NCI-H345 treated with DMSO at 0.1 percent for 48 hours (cell line): ENCODE data around the gene ANK3.

Experiments used
- DNase-seq: peaks from one replicate; lab custom pipeline; 2025; ENCODE audit not compliant: unreplicated experiment; lab: John Stamatoyannopoulos, UW

Gene ANK3

GRCh38 chr10:60107308-60107976 is 282.2 kb downstream of the ANK3 start:
- no peak for DNase-seq

DNA sequence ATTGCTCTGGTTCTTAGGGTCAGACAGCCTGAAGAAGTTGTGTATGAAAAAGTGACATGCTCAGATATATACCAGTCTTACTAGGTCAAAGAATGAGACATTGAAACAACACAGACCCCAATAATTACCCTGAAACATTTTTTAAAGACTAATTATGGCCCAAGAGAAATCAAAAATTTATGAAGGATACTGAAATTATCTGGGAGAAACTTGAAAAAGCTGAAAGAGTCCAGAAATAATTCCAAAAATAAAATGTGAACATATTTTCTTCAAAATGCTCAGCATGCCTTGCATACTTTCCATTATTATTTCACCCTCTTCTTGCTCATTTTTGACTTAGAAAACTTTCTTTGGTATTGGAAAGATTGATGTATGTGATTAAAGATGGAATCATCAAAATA is 284.4 kb downstream of the ANK3 start:
- DNase-seq, result no peak

DNA sequence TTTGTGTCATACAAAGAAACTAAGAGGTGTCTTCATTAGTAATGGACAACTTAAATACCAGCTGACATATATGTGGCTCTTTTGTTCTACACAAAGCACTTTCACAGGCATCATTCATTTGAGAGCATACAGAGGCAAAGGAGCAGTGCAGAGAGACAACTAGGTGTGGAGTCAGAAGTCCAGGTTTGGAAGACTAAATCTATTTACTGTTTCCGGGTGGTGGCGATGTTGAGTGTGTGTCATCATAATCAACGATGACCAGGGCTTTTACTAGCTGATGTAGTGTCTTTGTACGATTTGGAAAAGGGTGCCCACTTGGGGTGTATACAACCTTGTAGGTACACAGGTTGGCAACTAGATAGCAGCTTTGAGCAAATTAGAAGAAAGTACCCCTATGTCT is 287.9 kb downstream of the ANK3 start:
- DNase-seq, result no peak

GRCh38 chr10:60099998-60100747 is 289.5 kb downstream of the ANK3 start:
- DNase-seq, result peak; percentile 13

DNA sequence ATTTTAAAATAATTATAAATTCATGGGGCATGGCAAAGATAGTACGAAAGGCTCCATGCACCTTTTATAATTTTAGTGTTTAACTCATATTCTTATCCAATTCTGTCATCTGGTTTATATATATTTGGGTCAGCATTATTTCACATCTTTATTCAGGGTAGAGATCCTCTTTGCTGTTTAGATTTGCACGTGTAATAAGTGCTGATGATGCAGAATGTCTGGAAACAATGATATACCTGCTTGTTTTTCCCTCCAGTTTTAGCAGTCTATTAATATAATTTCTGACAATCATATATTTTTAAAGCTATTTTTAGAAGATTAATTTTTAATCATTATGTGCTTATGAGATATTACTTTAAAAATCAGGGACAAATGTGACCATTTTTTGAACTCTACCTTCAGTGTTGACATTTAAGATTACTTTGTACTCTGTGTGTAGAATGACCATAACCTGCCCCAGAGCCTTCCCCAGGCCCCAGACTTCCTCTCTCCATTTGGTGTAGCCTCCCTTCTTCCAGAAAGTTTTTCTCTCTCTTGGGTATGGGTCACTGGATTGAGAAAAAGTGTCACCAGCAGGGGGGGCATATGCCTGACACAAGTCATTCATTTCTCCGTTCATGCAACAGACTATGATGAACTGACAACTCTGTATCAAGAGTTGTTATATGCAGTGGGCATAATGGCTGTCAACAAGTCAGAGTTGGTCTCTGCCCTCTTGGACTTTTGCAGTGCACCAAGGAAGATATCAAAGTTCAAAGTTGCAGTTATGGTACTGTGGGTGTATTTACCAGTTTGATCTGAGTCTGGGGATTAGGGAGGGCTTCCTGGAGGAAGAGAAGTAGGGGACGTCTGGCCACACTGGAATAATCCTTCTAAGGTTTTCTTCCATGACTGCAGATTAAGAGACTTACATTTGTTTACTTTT is 290.7 kb downstream of the ANK3 start:
- DNase-seq, result no peak

GRCh38 chr10:60096761-60097513 is 292.7 kb downstream of the ANK3 start:
- DNase-seq, result no peak

DNA sequence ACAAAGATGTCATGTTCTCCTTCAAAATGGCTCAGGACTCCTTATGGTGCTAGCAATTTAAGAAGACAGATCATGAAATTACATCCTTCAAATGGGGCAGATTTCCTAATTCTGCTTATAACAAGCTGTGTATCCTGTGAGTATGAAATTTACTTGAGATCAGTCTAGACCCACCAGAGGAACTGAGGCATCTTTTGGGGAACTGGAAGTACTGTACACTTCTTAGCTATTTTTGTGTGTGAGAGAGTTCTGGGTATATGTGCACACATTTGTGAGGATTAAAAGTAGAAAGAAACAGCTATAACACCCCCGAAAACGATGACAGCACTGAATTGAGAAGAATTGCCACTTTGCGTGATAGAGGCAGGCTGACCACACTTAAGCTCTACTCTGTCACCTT is 296.4 kb downstream of the ANK3 start:
- no peak for DNase-seq

GRCh38 chr10:60086862-60087261 is 302.8 kb downstream of the ANK3 start:
- no peak for DNase-seq

DNA sequence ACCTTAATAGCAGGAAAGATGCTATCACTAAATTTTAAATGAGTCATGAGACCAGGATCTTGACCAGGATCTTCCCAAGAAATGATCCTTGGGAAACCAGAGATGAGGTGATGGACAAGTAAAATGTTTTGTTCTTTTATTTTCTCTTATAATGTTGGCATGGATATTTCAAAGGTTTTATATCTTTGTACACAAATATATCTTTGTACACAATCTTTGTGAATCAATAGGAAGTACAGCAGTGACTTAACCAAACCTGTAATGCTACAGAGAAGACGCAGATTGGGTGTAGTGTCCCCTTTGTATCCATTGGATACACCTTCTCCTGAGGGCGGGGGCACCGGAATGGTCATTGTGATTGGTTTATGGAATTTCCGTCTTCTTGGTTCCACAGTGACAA is 303.3 kb downstream of the ANK3 start:
- no peak for DNase-seq

- no peak for DNase-seq
Observed at GRCh38 chr10:60082744-60083344, 306.8 kb downstream of the ANK3 start.

DNA sequence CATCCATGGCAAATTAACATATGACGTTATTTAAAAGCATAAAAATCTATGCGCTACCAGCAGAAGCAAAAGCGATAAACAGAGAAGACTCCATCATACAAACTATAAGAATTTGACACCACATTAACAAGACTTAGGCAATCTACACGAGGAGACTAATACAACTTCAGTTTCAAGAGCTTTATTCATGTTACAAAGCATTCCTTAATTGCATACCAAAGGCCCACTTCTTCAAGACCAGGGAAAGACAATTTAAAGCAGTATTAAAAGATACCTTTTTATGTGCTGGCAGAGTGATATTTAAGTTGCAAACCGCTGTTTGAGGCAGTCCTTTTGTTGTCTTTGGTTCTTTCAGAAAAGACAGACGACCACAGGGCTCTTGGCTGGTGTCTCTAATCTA is 307.3 kb downstream of the ANK3 start:
- DNase-seq, result no peak

DNA sequence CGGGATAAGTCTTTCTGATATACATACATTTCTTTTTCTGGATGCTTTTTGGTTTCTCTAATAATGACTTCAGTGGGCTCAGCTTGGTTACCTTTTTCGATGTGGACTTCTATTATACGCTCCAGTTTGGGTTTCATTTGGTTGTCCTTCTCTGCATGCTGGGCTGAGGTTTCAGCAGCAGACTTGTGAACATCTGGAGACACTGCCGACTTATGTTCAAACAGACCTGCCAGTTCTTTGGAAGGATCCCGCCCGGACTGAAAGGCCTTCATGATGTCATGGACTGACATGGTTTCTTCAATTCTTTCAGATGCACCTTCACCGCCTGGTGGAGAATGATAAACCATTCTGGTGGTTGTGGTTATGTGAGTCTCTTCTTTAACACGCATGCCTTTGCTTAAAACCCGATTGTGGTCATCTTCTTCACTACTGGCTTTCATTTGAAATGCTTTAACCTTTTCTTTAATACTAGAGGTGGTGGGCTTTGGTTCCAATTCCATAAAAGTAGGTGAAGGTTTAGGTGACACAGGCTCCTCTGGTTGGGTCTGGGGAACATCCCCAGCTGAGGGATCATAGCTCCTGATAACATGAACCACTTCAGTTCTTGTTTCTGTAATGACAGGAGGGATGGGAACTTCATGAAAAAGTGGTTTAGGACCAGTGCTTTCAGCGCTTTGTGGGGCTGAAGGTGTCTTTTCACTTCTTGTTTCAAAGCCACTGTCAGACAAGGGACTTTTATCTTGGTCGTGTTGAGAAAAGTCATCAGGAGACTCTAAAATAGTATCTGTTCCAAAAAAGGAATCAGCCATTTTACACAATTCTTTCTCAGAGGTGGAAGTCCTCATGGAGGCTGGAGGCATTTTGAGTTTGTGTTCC is 315.7 kb downstream of the ANK3 start:
- no peak for DNase-seq

GRCh38 chr10:60073397-60073780 is 316.3 kb downstream of the ANK3 start:
- no peak for DNase-seq

GRCh38 chr10:60069311-60069710 is 320.4 kb downstream of the ANK3 start:
- DNase-seq, result no peak

DNA sequence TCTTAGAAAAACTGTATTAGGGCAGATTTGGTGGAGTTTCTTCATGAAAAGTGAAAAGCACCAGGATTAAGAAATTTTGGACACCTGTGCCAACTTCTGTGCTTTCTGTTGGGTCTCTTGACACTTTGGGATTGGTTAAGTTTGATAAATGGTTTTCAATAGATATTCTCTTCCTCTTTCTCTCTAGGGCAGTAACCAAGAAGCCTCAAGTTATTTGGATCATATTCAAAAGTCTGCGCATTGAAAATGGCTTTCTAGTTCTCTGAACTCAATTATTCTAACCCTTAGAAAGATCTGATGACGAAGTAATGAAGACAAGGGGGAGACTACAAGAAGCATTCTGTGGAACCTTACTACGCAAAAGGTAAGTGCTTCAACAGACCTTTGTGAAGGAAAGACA is 339.3 kb downstream of the ANK3 start:
- DNase-seq, result no peak

DNA sequence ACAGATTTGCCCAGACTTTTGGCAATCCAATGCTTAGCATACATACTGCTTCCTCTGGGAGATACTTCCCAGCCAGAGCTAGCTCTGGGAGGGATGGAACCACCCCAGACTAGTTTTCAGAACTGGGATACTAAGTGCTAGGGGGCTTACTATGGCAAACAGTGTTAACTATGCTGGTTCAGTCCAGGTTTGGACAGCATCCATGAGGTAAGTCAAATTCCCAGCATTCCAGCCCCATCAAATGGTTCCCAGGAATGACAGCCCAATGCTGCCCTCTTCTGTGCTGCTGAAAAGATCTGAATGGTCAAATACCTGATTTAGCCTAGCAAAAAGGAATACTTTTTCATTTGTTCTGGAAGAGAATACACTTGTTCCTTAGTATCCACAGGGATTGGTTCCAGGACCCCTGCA is 341.6 kb downstream of the ANK3 start:
- DNase-seq, result no peak

DNA sequence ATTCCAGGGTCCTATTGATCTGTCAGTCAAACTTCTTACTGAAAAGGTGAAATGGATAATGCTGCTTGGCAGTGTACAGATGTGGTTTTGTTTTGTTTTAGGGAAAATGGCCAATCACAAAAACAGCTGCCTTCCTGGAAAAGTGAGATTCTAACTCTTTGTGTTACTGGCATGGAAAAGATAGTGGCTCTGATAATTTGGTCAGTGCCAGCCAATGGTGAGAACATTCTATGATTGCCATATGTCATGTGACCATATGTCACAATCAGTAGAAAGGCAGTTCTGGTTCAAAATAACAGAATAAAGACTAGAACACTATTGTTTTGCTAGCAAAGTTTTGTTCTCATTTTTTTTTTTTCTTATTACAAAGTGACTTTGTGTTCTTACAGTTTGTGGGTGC is 344.1 kb downstream of the ANK3 start:
- no peak for DNase-seq

- no peak for DNase-seq
Observed at GRCh38 chr10:60044971-60045370, 344.7 kb downstream of the ANK3 start.

DNA sequence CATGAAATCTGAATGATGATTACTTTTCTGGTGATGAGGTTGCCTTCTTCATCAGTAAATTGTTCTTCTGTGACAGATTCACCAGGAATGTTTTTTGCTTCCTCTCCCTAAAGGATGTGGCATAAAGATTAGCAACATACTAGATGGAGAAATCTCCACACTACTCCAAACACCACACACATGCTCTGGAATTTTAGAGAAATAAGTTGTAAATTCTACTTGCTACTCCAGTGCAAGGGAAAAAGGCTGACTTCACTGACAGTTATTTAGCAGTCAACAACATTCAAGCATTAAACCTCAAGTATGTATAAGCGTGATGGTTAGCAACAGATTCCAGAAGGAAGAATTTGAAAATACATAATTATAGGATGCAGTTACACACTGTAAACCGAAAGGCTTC is 345.4 kb downstream of the ANK3 start:
- no peak for DNase-seq
